Aorta (tissue), 5 donors: ENCODE results near the gene FOXF1. TPM values are rescaled to one million over a fixed set of nuclear protein-coding genes. Genes with fewer than 3 reads are reported as not detected.

Experiments
- ATAC-seq: fragments of 200-7000 bp; cut with Tn5 transposase; one replicate; pipeline ENCODE4 v1.9.1; 2022; ENCODE audit warnings: moderate library complexity; ENCODE audit not compliant: low FRiP score
- DNase-seq, 2 donors: peaks; one replicate each; pipeline ENCODE4 v3.0.0-alpha.2; 2020
- H3K27ac ChIP-seq, 2 donors: one replicate each; pipeline ENCODE4 v1.5.1; 2013; ENCODE audit warnings: low read length in 2 of 2, mild to moderate bottlenecking in 2 of 2, moderate library complexity in 2 of 2, control low read depth in 1 of 2, inconsistent platforms in 1 of 2, low read depth in 1 of 2
- H3K27me3 ChIP-seq, 2 donors: one replicate each; pipeline ENCODE4 v1.6.1; 2013; ENCODE audit warnings: control low read depth in 1 of 2, low read length in 1 of 2, mild to moderate bottlenecking in 1 of 2, moderate library complexity in 1 of 2; ENCODE audit not compliant: insufficient read depth in 2 of 2, control insufficient read depth in 1 of 2
- H3K36me3 ChIP-seq, 2 donors: one replicate each; pipeline ENCODE4 v1.6.1; 2013; ENCODE audit warnings: control low read depth in 1 of 2, low read length in 1 of 2, mild to moderate bottlenecking in 1 of 2; ENCODE audit not compliant: insufficient read depth in 2 of 2, control insufficient read depth in 1 of 2
- H3K4me1 ChIP-seq, 2 donors: one replicate each; pipeline ENCODE4 v1.6.1; 2013; ENCODE audit warnings: low read length in 2 of 2, control low read depth in 1 of 2, mild to moderate bottlenecking in 1 of 2, moderate library complexity in 1 of 2; ENCODE audit not compliant: insufficient read depth in 2 of 2, control insufficient read depth in 1 of 2
- H3K4me3 ChIP-seq, 2 donors: one replicate each; pipeline ENCODE4 v1.5.1; 2013; ENCODE audit warnings: low read length in 2 of 2, control low read depth in 1 of 2, mild to moderate bottlenecking in 1 of 2
- H3K9me3 ChIP-seq: one replicate; pipeline ENCODE4 v1.6.1; 2013; ENCODE audit warnings: mild to moderate bottlenecking, low read length; ENCODE audit not compliant: control insufficient read depth
- WGBS, 2 donors: extraction: QIAGEN DNeasy Blood & Tissue Kit; methylation state at CpG; one replicate each; pipeline ENCODE4 v1.1.7; 2013; 5-methylcytosine and 5-hydroxymethylcytosine counted together
- intact Hi-C, 2 donors: fragments of 100-400 bp; cut with DNase I; formaldehyde crosslinking; loops; one replicate each; pipeline versions ENCODE4 v1.14.2 to v1.15.0; 2022
- polyA plus RNA-seq, 2 donors: library from polyadenylated mRNA; stranded (reverse); fragments of 200-250 nt; gene quantifications; one replicate each; pipeline ENCODE4 v1.2.3, GENCODE V29; 2013
- total RNA-seq, 2 donors: library from RNA; stranded (reverse); fragmentation: NEBNext Ultra II Directional; extraction: Animal tissue kit (Norgen Biotek cat#: 25700); gene quantifications; one replicate each; pipeline ENCODE4 v1.2.1, GENCODE V29; 2021
- donor health status: healthy with polysubstance abuse.
- donor health status: Bipolar disorder and iron deficiency.
- donor health status: DM: no; HTN: no; CAD: no.
- donor health status: DM: no; HTN: no; CAD: no.
- donor health status: DM: yes; HTN: yes; CAD: no.

FOXF1 gene
- total and polyA plus RNA-seq, 4 donors, result 0.10 to 1.8 (median 0.50) TPM

GRCh38 chr16:86495756-86496261, 14.5 kb upstream of the FOXF1 start:
- Histone ChIP-seq H3K36me3 (no peaks in the 10 kb centered on the region), H3K27me3 (peaks cover 0 to 2% of the 10 kb centered on the region in 2 donors), H3K9me3 (no peaks in the 10 kb centered on the region), H3K4me1 (no peaks in the 10 kb centered on the region), H3K27ac (no peak overlapping the region), H3K4me3 (no peak overlapping the region)
- WGBS, 2 donors, result 8 to 12% methylated on average over 16 of the region's 16 CpGs
- ATAC-seq (no peak), DNase-seq (peak in 1 of 2 donors; percentile 45)
- intact Hi-C loops, result no loop called here

GRCh38 chr16:86496262-86496928, 13.9 kb upstream of the FOXF1 start:
- peak in 1 of 2 donors; percentile 74 for DNase-seq
- intact Hi-C loops, result no loop called here
- no peak for ATAC-seq
- no peaks in the 10 kb centered on the region for H3K36me3 ChIP-seq
- H3K4me3 ChIP-seq, result no peak overlapping the region
- H3K9me3 ChIP-seq, result no peaks in the 10 kb centered on the region
- H3K4me1 ChIP-seq, result no peaks in the 10 kb centered on the region
- H3K27ac ChIP-seq, result no peak overlapping the region
- 3 to 6% methylated on average over 34 of the region's 34 CpGs for WGBS, 2 donors
- H3K27me3 ChIP-seq, result peaks cover 0 to 2% of the 10 kb centered on the region in 2 donors

GRCh38 chr16:86496929-86497461, 13.3 kb upstream of the FOXF1 start:
- Histone ChIP-seq H3K9me3 (no peaks in the 10 kb centered on the region), H3K36me3 (no peaks in the 10 kb centered on the region), H3K4me3 (no peak overlapping the region), H3K27ac (no peak overlapping the region), H3K4me1 (no peaks in the 10 kb centered on the region), H3K27me3 (peaks cover 0 to 2% of the 10 kb centered on the region in 2 donors)
- intact Hi-C loops, result no loop called here
- DNase-seq (peak in 1 of 2 donors; percentile 39), ATAC-seq (no peak)
- 4 to 5% methylated on average over 44 to 45 of the region's 45 CpGs for WGBS, 2 donors

GRCh38 chr16:86497551-86498021, 12.7 kb upstream of the FOXF1 start:
- Histone ChIP-seq H3K27ac (no peak overlapping the region), H3K4me1 (no peaks in the 10 kb centered on the region), H3K9me3 (no peaks in the 10 kb centered on the region), H3K27me3 (peaks cover 0 to 2% of the 10 kb centered on the region in 2 donors), H3K36me3 (no peaks in the 10 kb centered on the region), H3K4me3 (no peak overlapping the region)
- peak in 1 of 2 donors; percentile 71 for DNase-seq
- no peak for ATAC-seq
- WGBS, 2 donors, result 4 to 5% methylated on average over 32 to 44 of the region's 44 CpGs
- intact Hi-C loops, result no loop called here

- Histone ChIP-seq H3K4me1 (no peaks in the 10 kb centered on the region), H3K27me3 (peaks cover 0 to 2% of the 10 kb centered on the region in 2 donors), H3K9me3 (no peaks in the 10 kb centered on the region), H3K27ac (no peak overlapping the region), H3K4me3 (no peak overlapping the region), H3K36me3 (no peaks in the 10 kb centered on the region)
- 3 to 4% methylated on average over 29 of the region's 29 CpGs for WGBS, 2 donors
- intact Hi-C loops, result no loop called here
- DNase-seq, result peak in 1 of 2 donors; percentile 69
- no peak for ATAC-seq
These were observed 12.1 kb upstream of the FOXF1 start for GRCh38 chr16:86498155-86498670.

GRCh38 chr16:86498671-86499439, 11.5 kb upstream of the FOXF1 start:
- H3K27me3 ChIP-seq, result peaks cover 0 to 2% of the 10 kb centered on the region in 2 donors
- intact Hi-C loops, result no loop called here
- ATAC-seq, result no peak

GRCh38 chr16:86499440-86499786, 10.9 kb upstream of the FOXF1 start:
- H3K27ac ChIP-seq, result no peak overlapping the region
- H3K4me1 ChIP-seq, result no peaks in the 10 kb centered on the region
- peaks cover 0 to 2% of the 10 kb centered on the region in 2 donors for H3K27me3 ChIP-seq
- DNase-seq, result no peak
- ATAC-seq, result no peak
- H3K36me3 ChIP-seq, result no peaks in the 10 kb centered on the region
- H3K9me3 ChIP-seq, result no peaks in the 10 kb centered on the region
- WGBS, 2 donors, result 15 to 23% methylated on average over 4 of the region's 4 CpGs
- intact Hi-C loops, result no loop called here
- no peak overlapping the region for H3K4me3 ChIP-seq

More at GRCh38 chr16:86498671-86499439, 11.5 kb upstream of the FOXF1 start:
- no peaks in the 10 kb centered on the region for H3K4me1 ChIP-seq
- WGBS, 2 donors, result 2 to 3% methylated on average over 52 to 61 of the region's 61 CpGs
- H3K36me3 ChIP-seq, result no peaks in the 10 kb centered on the region
- no peak overlapping the region for H3K4me3 ChIP-seq
- no peak overlapping the region for H3K27ac ChIP-seq
- DNase-seq, result peak in 1 of 2 donors; percentile 73
- no peaks in the 10 kb centered on the region for H3K9me3 ChIP-seq

- ATAC-seq (no peak), DNase-seq (peak in 1 of 2 donors; percentile 49)
- intact Hi-C loops, result no loop called here
- no peak overlapping the region for H3K27ac ChIP-seq
- no peaks in the 10 kb centered on the region for H3K4me1 ChIP-seq
- no peaks in the 10 kb centered on the region for H3K36me3 ChIP-seq
- H3K9me3 ChIP-seq, result no peaks in the 10 kb centered on the region
- no peak overlapping the region for H3K4me3 ChIP-seq
- WGBS, 2 donors, result 9 to 11% methylated on average over 16 of the region's 16 CpGs
- H3K27me3 ChIP-seq, result peaks cover 0 to 2% of the 10 kb centered on the region in 2 donors
These were observed 10.2 kb upstream of the FOXF1 start for GRCh38 chr16:86499889-86500707.
